ENCODE data around the gene CELA1.
"Not testable (repeated sequence)": the region's sequence is repeated elsewhere in the genome, so short reads cannot be mapped to it uniquely, and the experiment has no call there.

The CELA1 gene

DNA sequence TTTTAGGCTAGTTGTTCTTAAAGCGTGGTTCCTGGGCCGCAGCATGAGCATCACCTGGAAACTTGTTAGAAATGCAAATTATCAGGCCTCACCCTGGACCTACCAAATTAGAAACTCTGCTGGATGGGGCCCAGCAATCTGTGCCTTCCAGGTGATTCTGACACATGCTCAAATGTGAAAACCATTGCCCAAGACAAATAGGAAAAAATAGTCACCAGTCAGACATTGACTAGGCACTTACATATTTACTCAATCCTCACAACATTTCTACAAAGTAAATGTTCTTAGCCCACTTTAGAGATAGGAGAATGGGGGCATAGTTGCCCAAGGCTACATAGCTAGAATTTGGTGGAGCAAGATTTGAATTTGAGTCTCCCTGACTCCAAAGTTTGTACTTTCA is 3.3 kb downstream of the CELA1 start:
- DNase-seq (ENCODE audit: low read depth, low spot score): no peak

DNA sequence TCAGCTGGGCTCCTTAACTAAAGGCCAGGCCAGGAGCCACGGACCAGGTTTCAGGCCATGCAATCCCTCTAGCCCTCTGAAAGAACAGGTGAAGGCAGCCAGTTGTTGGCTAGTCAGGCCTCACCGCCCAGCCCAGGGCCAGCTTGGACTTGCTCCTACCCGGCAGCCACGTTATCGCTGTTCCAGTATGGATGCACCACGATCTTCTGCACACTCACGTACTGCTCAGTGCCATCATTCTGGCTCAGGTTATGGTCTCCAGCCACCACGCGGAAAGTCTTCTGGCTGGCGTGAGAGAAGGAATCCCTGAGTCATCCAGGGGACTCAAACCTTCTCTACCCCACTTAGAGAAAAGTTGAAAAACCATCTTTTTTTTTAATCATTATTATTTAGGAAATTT is 4.1 kb downstream of the CELA1 start:
- no peak for DNase-seq (ENCODE audit: low read depth, low spot score)

DNA sequence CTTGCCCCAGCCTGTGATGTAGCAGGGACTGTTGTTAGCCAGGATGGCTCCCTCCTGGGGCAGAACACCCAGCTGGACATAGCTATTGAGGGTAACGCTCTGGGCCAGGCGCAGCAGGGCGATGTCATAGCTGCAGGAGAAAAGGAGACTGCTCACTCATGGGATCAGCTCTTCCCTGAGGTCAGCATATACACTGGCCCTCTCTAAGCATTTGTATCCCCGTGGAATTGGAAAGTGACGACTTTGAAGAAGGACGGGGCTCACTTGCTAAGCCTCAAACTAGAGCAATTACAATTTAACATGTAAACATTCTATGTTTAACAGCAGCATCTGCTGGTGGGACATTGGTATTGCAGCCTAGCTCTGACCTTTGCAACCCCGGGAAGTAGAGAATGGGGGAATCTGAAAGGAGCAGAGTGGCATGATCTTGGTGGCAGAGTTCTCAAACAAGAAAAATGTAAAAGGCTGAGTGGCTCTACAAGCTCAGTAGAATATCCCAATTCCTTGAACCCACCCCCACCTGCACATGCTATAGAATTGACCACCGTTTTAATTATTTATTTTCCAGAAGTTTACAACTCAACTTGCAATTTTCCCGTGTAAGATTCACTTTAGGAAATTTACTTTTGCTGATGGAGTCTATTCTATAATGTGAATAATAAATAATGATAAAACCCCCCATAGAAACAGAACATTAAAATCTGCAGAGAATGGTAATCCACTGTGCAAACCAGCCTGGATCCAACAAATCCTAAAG is 5.0 kb downstream of the CELA1 start:
- DNase-seq (ENCODE audit: low read depth, low spot score): no peak

DNA sequence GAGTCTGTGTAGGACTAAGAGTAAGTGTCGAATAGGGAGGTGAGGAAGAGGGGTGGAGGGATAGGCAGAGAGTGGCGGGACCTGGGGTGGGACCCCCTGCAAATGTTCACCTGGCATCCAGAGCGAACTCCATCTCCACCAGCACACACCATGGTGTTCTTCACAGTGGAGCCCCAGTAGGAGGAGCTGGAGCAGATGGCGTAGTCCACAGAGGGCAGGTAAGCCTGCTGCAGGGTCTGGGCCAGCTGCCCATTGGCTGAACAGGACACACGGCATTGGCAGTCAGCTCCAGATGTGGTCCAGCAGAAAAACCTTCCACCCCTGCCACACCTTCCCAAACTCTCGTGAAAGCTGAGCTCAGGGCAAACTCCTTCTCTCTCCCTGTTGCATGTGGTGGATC is 6.7 kb downstream of the CELA1 start:
- DNase-seq (ENCODE audit: low read depth, low spot score): no peak

GRCh38 chr12:51337336-51337735 is 9.1 kb downstream of the CELA1 start:
- not testable (repeated sequence) for DNase-seq (ENCODE audit: low read depth, low spot score)

- DNase-seq (ENCODE audit: low read depth, low spot score): no peak
Observed at GRCh38 chr12:51335931-51336330, 10.5 kb downstream of the CELA1 start.

GRCh38 chr12:51334764-51335163 is 11.7 kb downstream of the CELA1 start:
- DNase-seq (ENCODE audit: low read depth, low spot score): no peak

- no peak for DNase-seq (ENCODE audit: low read depth, low spot score)
Observed at GRCh38 chr12:51333536-51333935, 12.9 kb downstream of the CELA1 start.

DNA sequence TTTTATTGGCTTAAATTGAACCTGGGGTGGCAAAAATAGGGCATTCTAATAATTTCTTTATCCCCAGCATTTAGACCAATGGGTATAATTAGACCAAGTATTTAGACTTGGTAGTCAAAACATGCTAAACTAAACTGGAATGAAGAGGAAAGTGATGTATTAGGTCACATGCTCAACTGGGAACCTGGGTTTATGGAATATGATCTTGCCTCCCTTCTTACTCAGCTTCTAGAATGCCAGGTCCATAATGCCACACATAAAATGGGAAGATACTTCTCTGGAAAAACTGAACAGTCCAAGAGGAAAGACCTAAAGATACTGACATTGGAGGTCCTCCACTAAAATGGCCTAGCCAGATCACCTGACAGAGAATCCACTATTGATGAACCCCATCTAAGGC is 16.3 kb downstream of the CELA1 start:
- DNase-seq (ENCODE audit: low read depth, low spot score): no peak

GRCh38 chr12:51329742-51330141 is 16.7 kb downstream of the CELA1 start:
- DNase-seq (ENCODE audit: low read depth, low spot score): no peak

DNA sequence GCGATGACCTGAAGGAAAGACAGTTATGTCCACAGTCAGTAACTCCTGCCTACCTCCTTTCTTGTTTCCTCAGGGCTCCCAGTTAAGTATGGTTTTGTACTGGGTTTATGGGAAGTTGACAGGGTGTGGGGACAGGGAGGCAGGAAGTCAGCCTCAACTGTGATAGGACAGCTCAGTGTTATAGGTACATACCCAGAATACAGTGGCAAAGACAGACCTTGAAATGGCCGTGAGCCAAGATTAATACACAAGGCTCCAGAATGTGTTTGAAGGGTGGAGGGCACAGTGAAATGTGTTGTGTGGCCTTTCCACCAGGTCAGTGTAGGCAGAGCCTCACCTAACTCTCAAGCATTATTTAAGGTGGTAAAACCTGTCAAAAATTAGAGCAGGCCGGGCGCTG is 17.9 kb downstream of the CELA1 start:
- DNase-seq (ENCODE audit: low read depth, low spot score): no peak

DNA sequence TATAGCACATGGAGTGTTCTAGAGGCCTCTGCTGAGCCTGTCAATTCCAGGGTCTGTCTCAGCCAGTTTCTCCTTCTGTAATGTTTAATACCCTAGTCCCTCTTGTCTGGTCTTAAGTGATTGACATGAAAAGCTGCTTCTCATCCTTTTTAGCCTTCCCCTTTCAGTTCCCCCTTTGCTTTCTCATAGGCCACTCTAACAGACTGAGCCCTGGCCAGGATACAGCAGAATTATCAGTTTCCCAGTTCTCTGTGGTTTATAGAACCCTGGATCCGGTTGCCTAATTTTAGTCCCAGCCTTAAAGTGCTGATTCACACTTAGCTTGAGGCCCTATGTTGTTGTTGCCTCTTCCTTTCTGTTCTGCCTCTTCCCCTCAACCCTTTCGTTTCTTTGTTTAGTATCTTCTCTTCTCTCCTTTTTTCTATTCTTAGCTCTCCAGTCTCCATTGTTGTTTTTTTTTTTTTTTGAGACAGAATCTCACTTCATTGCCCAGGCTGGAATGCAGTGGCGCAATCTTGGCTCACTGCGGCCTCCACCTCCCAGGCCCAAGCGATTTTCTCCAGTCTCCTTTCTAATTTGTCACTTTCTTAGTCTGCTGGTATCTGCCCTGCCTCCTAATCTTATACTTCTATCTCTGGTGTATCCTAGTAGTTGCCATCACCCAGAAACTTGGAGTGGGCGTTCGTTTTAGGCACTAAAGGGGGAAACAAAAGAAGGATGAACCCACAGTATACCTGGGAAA is 19.6 kb downstream of the CELA1 start:
- no peak for DNase-seq (ENCODE audit: low read depth, low spot score)

DNA sequence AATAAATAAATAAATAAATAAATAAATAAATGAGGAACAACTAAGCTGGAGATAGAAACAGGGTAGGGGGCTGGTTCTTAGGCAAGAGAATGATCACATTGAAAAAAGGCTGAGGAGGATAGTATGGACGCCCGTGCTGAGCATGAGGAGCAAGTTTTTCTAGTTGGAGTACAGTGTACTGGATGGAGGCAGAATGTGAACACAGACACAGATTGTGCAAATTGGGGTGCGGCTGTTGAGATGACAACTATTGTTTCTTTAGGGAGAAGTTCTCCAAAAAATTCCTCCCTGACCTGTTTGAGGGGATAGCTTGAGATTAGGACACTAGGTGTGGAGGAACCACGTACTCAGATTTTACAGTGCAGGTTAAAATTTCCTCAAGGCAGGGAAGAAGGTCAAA is 21.5 kb downstream of the CELA1 start:
- DNase-seq (ENCODE audit: low read depth, low spot score): no peak

- DNase-seq (ENCODE audit: low read depth, low spot score): no peak
Observed at GRCh38 chr12:51323966-51324895, 22.2 kb downstream of the CELA1 start, which contains the start of gene BIN2. Gene BIN2 (minus strand): TSS chr12:51324174. CDS start chr12:51324102, 72 bp downstream.

- DNase-seq (ENCODE audit: low read depth, low spot score): no peak
Observed at GRCh38 chr12:51323317-51323960, 23.0 kb downstream of the CELA1 start.

GRCh38 chr12:51322452-51322851 is 24.0 kb downstream of the CELA1 start:
- no peak for DNase-seq (ENCODE audit: low read depth, low spot score)

- DNase-seq (ENCODE audit: low read depth, low spot score): no peak
Observed at GRCh38 chr12:51321882-51322281, 24.6 kb downstream of the CELA1 start.

DNA sequence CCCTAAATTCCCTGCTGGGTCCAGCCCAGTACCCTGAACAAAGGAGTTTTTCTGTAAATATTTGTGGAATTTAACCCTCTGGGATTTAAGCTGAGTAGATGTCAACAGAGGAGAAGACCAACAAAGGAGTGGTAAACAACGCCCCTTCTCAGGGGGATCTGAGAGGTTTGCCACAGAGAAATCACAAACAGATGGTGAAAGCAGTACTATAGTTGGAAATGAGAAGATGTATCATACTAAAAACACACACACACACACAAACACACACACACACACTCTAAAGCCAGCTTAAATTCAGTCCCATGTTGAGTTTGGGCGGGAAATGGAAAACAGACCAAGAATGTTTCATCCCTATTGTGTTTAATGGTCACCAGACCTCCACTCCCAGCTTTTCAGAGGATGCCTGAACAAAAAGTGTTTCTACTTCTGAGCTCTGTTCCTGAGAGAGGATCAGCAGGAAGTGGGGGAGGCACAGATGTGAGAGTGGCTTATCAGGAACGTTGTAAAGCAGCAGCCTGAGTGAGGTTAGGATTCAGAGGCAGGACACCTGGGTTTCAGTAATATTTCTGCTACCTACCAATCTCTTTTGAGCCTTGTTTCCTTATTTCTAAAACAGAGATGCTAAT is 25.7 kb downstream of the CELA1 start:
- DNase-seq (ENCODE audit: low read depth, low spot score): no peak

GRCh38 chr12:51320311-51320694 is 26.2 kb downstream of the CELA1 start:
- DNase-seq (ENCODE audit: low read depth, low spot score): no peak

GRCh38 chr12:51318846-51319599 is 27.5 kb downstream of the CELA1 start:
- DNase-seq (ENCODE audit: low read depth, low spot score): no peak

Data from iPS DF 19.7 (cell line).